Breast epithelium (tissue), 4 donors: Measurements from ENCODE around the gene RAB7A. TPM values are rescaled to one million over a fixed set of nuclear protein-coding genes. Genes with fewer than 3 reads are reported as not detected.

ENCODE experiments used
- DNase-seq, 2 donors: peaks; one replicate each; pipeline ENCODE4 v3.0.0-alpha.2; 2019; ENCODE audit warnings: low spot score in 2 of 2
- H3K27ac ChIP-seq, 2 donors: fragments of 200-600 bp; sonication (generic) in 1 of 2; one replicate each; pipeline ENCODE4 v1.5.1; 2016 to 2019; ENCODE audit warnings: mild to moderate bottlenecking in 1 of 2
- H3K27me3 ChIP-seq, 2 donors: fragments of 200-600 bp; sonication (generic) in 1 of 2; one replicate each; pipeline versions ENCODE4 v1.5.1 to v1.6.0; 2017 to 2019; ENCODE audit warnings: control low read depth in 1 of 2, mild to moderate bottlenecking in 1 of 2
- H3K36me3 ChIP-seq: fragments of 200-600 bp; one replicate; pipeline ENCODE4 v1.5.1; 2019
- H3K4me1 ChIP-seq, 2 donors: fragments of 200-600 bp; sonication (generic); one replicate each; pipeline ENCODE4 v1.5.1; 2016 to 2019; ENCODE audit warnings: control low read depth in 1 of 2
- H3K4me3 ChIP-seq, 3 donors: fragments of 200-600 bp; sonication (generic); 1 replicate in 2 of 3; 2 replicates in 1 of 3; pipeline ENCODE4 v1.5.1; 2016 to 2019; ENCODE audit warnings: mild to moderate bottlenecking in 3 of 3, moderate library complexity in 2 of 3
- H3K9me3 ChIP-seq, 2 donors: fragments of 200-600 bp; sonication (generic) in 1 of 2; one replicate each; pipeline ENCODE4 v1.5.1; 2016 to 2019; ENCODE audit warnings: control low read depth in 1 of 2
- CTCF ChIP-seq, 3 donors: fragments of 450-650 bp; IDR thresholded peaks; one replicate each; pipeline ENCODE4 v1.5.1; 2016 to 2017; ENCODE audit warnings: antibody characterized with exemption in 3 of 3, mild to moderate bottlenecking in 3 of 3, moderate library complexity in 3 of 3
- POLR2A ChIP-seq: fragments of 450-650 bp; IDR thresholded peaks from one replicate; pipeline ENCODE4 v1.6.1; 2016; ENCODE audit warnings: antibody characterized with exemption, mild to moderate bottlenecking, moderate library complexity
- POLR2AphosphoS5 ChIP-seq, 3 donors: sonication (generic); formaldehyde crosslinking; IDR thresholded peaks; one replicate each; pipeline ENCODE4 v1.6.1; 2017; ENCODE audit warnings: antibody characterized with exemption in 3 of 3
- intact Hi-C: fragments of 100-400 bp; cut with DNase I; formaldehyde crosslinking; loops from one replicate; pipeline ENCODE4 v1.15.1; 2023; ENCODE audit warnings: low total_unique reads
- total RNA-seq, 3 donors: library from RNA; depleted of rRNA; stranded (reverse); fragments of >200 nt; gene quantifications; one replicate each; pipeline ENCODE4 v1.1.0, GENCODE V29; 2016

RAB7A gene
- total RNA-seq, 3 donors from 2014 or later, result 105 to 114 (median 110) TPM

GRCh38 chr3:128804811-128805155, 78.8 kb downstream of the RAB7A start:
- intact Hi-C loops, result no loop called here
- TF ChIP-seq POLR2AphosphoS5 (IDR thresholded peaks at IDR 0.05) (no peak), POLR2A (no peak), CTCF (IDR thresholded peaks at IDR 0.05) (no peak)
- peak overlapping the region in 1 of 2 donors; percentile 42 for H3K27ac ChIP-seq
- H3K9me3 ChIP-seq, result no peaks in the 10 kb centered on the region
- no peak for DNase-seq
- H3K27me3 ChIP-seq, result no peaks in the 10 kb centered on the region
- H3K36me3 ChIP-seq, result no peaks in the 10 kb centered on the region
- H3K4me1 ChIP-seq, result peaks cover 0 to 6% of the 10 kb centered on the region in 2 donors
- no peak overlapping the region for H3K4me3 ChIP-seq

GRCh38 chr3:128805772-128806171, 79.8 kb downstream of the RAB7A start:
- intact Hi-C loops, result no loop called here
- Histone ChIP-seq H3K36me3 (no peaks in the 10 kb centered on the region), H3K4me1 (peaks cover 0 to 6% of the 10 kb centered on the region in 2 donors)

GRCh38 chr3:128806588-128806987, 80.6 kb downstream of the RAB7A start:
- DNase-seq, result no peak
- no peak overlapping the region for H3K4me3 ChIP-seq
- H3K9me3 ChIP-seq, result no peaks in the 10 kb centered on the region
- no peak overlapping the region for H3K27ac ChIP-seq
- peaks cover 0 to 6% of the 10 kb centered on the region in 2 donors for H3K4me1 ChIP-seq
- H3K27me3 ChIP-seq, result no peaks in the 10 kb centered on the region
- TF ChIP-seq CTCF (IDR thresholded peaks at IDR 0.05) (no peak), POLR2A (no peak), POLR2AphosphoS5 (IDR thresholded peaks at IDR 0.05) (no peak)
- intact Hi-C loops, result no loop called here
- no peaks in the 10 kb centered on the region for H3K36me3 ChIP-seq

More at GRCh38 chr3:128805772-128806171, 79.8 kb downstream of the RAB7A start:
- H3K27ac ChIP-seq, result no peak overlapping the region
- H3K27me3 ChIP-seq, result no peaks in the 10 kb centered on the region
- no peak for TF ChIP-seq POLR2A
- no peak for DNase-seq
- no peak overlapping the region for H3K4me3 ChIP-seq
- no peaks in the 10 kb centered on the region for H3K9me3 ChIP-seq

GRCh38 chr3:128807186-128807830, 81.3 kb downstream of the RAB7A start:
- peaks cover 0 to 6% of the 10 kb centered on the region in 2 donors for H3K4me1 ChIP-seq

GRCh38 chr3:128808672-128809071, 82.7 kb downstream of the RAB7A start:
- Histone ChIP-seq H3K4me3 (no peak overlapping the region), H3K9me3 (no peaks in the 10 kb centered on the region), H3K4me1 (peaks cover 0 to 6% of the 10 kb centered on the region in 2 donors), H3K36me3 (no peaks in the 10 kb centered on the region), H3K27me3 (no peaks in the 10 kb centered on the region), H3K27ac (peak overlapping the region; percentile 26 to 49)
- TF ChIP-seq CTCF (IDR thresholded peaks at IDR 0.05) (no peak), POLR2A (no peak), POLR2AphosphoS5 (IDR thresholded peaks at IDR 0.05) (no peak)
- peak in 1 of 2 donors; percentile 30 for DNase-seq
- intact Hi-C loops, result no loop called here

More at GRCh38 chr3:128807186-128807830, 81.3 kb downstream of the RAB7A start:
- no peak for TF ChIP-seq POLR2AphosphoS5 (IDR thresholded peaks at IDR 0.05)
- TF ChIP-seq CTCF (IDR thresholded peaks at IDR 0.05), result no peak
- TF ChIP-seq POLR2A, result no peak
- Histone ChIP-seq H3K27me3 (no peaks in the 10 kb centered on the region), H3K36me3 (no peaks in the 10 kb centered on the region), H3K4me3 (no peak overlapping the region), H3K9me3 (no peaks in the 10 kb centered on the region), H3K27ac (no peak overlapping the region)
- intact Hi-C loops, result no loop called here
- DNase-seq, result no peak
